Measurements from ENCODE around the gene MUS81.

MUS81 gene

DNA sequence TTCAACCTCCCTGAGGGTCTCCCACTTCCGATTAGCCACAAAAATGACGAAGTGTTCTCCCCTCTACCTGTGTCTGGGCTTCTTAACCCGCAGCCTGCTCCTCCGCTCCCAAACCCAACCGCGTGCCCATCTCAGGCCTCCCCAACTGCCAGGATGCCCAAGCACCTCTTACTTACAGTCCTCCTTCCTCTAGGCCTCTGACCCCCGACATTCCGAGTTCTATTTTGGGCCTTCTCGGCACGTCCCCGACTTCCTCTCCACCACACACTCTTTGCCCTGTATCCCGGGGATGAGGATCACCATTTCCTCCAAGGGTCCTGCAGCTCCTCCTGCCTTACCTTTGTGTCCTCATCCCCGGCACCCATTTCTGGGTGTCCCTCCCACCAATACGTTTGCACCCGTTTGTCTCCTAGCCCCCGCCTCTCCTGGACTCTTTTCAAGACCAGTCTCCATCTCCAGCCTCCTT is 388 bp upstream of the MUS81 start:
- DNase-seq (ENCODE audit: extremely low read depth in 1 of 2, low read depth in 1 of 2) = no peak

DNA sequence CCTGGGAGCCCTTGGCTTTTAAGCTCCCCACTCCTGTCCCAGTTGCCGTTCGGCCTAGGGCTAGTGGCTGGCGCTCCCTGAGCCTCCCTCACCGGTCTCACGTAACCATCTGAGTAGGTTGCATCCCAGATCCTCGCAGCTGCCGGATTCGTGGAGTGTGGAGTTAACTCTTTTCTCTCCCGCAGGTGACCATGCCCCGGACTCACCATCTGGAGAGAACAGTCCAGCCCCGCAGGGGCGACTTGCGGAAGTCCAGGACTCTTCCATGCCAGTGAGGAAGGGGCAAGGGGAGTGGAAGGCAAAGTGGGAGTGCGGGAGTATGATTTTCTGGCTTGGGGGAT is 902 bp downstream of the MUS81 start:
- no peak for DNase-seq (ENCODE audit: extremely low read depth in 1 of 2, low read depth in 1 of 2)

DNA sequence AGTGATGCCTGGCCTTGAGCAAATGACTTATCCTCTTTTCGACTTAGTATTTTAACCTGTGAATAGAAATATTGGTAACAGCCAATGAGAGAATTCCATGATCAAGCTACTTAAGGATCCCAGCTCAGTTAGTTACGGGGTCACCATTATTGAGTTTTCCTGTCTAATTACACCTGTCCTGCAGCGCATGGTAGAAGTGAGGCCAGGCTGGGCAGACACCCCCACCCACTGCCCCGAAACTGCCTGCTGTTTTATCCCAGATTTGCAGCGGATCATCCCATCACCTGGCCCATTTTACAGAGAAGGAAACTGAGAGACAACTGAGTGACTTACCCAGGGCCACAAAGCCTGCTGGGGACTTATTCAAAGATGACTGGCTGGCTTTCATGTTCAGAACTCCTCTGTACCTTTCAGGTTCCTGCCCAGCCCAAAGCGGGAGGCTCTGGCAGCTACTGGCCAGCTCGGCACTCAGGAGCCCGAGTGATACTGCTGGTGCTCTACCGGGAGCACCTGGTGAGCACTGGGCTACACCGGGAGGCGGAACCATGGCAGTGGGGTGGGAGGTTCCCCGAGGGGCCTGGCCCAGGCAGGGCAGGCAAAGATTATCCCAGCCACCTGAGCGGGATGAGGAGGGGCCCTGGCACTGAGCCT is 1.4 kb downstream of the MUS81 start:
- no peak for DNase-seq (ENCODE audit: extremely low read depth in 1 of 2, low read depth in 1 of 2)

DNA sequence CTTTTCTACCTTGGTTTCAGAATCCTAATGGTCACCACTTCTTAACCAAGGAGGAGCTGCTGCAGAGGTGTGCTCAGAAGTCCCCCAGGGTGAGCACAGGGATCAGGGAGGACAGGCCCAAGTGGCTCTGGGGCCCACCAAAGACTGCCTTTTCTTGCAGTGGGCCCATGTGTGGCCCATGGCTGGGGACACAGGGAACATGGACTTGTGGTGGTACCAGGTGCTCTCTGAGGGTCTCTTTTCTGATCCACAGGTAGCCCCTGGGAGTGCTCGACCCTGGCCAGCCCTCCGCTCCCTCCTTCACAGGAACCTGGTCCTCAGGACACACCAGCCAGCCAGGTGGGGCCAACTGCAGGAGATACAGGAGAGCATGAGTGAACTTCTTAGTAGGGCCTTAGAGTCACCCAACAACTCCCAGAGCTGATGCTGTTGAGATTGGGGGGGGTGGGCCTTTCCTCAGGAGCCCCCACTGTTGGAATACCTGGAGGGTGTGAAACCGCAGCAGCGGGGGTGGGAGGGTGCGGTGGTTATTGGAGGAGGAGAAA is 2.0 kb downstream of the MUS81 start:
- no peak for DNase-seq (ENCODE audit: extremely low read depth in 1 of 2, low read depth in 1 of 2)

DNA sequence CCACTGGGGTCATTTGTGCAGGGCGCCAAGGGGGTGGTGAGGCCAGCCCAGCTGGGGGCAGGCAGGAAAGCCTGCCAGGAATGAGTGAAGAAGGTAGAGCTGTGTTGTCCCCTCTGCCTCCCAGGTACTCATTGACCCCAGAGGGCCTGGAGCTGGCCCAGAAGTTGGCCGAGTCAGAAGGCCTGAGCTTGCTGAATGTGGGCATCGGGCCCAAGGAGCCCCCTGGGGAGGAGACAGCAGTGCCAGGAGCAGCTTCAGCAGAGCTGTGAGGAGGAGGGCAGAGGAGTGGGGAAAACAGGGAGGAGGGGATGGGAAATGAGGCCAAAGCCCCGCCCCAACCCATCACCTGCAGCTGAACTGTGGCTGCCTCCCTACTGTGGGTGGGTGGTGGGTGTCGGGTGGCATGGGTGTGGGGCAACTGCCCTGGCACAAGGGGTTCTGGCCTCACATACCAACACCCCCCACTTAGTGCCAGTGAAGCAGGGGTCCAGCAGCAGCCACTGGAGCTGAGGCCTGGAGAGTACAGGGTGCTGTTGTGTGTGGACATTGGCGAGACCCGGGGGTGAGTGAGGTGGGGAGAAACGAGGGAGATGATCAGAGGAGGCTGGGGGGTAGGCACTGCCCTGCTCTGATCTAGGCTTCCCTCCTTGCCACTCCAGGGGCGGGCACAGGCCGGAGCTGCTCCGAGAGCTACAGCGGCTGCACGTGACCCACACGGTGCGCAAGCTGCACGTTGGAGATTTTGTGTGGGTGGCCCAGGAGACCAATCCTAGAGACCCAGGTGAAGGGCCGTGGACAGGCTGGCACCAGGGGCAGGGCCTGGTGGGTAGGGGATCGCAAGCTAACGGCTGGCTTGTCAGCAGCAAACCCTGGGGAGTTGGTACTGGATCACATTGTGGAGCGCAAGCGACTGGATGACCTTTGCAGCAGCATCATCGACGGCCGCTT is 3.0 kb downstream of the MUS81 start:
- no peak for DNase-seq (ENCODE audit: extremely low read depth in 1 of 2, low read depth in 1 of 2)

DNA sequence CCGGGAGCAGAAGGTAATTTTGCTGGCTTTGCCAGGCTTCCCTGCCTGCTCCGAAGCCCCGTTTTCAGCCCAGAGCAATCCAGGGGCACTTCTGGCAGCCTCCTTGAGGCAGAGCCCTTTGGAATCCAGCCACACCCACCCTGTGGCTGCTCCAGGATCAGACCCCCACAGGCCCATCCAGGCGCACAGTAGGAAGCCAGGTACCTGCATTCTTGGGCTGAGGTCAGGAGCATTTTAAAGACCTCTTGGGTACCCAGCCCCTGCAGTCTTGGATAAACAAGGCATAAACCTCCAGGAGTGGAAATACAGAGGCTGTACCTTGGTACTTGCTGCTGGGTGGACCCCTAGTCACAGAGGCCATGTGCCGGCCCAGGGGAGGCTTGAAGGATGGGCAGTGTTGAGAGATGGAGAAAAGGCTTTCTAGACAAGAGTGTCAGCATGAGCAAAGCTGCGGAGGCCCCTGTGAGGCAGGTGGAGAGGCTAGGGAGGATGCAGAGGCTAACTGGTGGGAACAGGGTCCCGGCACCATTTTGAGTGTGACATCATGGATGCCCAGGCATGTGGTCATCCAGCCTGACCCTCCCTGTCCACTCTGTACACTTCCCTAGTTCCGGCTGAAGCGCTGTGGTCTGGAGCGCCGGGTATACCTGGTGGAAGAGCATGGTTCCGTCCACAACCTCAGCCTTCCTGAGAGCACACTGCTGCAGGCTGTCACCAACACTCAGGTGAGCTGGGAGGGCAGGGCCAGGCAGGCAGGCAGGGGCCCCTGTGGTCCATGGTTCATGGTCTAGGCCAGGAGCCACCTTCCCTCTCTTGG is 3.9 kb downstream of the MUS81 start:
- no peak for DNase-seq (ENCODE audit: extremely low read depth in 1 of 2, low read depth in 1 of 2)

DNA sequence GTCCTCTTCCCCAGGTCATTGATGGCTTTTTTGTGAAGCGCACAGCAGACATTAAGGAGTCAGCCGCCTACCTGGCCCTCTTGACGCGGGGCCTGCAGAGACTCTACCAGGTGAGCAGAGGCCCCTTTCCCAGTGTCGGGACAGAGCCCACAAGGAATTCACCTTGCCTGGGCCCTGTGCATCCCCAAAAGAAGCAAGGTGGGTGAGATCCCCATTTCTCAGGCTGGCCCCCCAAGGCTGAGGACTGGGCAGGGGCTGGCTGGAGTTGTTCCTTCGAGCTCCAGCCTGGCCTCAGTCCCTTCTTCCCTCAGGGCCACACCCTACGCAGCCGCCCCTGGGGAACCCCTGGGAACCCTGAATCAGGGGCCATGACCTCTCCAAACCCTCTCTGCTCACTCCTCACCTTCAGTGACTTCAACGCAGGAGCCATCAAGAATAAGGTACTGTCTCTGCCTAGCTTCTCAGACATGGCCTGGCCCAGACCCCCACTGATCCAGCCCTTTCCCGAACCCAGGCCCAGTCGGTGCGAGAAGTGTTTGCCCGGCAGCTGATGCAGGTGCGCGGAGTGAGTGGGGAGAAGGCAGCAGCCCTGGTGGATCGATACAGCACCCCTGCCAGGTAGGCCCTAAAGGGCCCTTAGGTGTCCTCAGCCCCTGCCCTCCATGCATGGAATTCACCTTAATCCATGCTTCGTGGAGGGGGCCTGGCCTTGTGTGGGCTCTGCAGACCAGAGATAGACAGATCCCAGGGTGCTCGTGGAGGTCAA is 4.7 kb downstream of the MUS81 start:
- DNase-seq (ENCODE audit: extremely low read depth in 1 of 2, low read depth in 1 of 2) = no peak

DNA sequence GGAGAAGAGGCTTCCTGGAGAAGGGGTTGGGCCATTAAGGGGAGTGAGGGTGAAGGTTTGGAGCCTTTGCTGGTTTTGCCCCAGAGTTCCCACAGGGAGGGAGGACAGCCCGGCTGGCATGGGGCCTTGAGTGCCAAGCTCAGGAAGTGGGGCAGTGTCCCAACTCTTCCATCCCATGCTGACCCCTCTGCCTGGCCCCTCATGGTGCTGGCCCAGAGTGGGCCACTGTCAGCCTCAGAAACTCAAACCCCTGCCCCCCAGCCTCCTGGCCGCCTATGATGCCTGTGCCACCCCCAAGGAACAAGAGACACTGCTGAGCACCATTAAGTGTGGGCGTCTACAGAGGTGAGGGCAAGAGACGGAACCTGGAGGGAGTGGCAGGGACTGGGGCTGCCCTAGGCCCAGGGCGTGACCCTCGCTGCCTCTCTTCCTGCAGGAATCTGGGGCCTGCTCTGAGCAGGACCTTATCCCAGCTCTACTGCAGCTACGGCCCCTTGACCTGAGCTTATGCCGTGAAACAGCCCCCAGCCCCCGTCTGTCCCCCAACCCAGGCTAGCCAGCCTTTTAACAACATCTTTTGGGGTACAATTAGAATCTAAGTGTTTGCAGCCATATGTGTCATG is 5.4 kb downstream of the MUS81 start:
- no peak for DNase-seq (ENCODE audit: extremely low read depth in 1 of 2, low read depth in 1 of 2)

DNA sequence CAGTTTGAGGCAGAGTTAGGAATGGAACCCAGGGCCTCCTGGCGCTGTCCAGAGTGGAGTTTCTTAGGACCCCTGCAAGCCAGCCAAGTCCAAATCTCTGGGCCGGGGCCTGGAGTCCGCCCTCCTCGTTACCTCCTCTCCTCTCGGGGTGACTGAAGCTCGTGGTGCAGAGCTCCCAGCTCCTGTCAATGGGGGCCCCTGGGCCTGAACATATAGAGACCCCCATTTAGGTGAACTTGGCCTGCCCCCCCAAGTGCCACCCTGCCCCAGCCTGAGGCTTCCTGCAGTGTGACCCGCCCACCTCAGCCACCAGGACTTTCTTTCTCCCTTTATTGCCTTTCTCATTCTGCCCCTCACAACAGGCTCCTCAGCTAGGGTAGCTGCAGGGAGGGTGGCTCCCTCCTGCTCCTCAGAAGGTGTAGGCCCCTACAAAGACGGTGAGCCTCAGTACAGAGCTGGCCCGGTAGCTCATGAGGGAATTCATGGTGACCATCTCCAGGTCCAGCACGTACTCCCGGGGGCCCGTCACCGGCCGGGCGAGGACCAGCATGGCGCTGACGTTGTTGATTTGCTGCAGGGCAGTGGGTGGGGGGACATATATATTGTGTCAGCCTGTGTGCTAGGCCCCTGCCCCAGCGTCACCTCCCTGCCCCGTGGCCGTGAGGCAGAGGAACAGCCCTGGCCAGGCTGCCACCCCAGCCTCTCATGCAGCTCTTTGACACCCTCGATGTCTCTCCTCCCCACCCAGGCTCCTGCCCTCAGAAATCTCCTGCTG is 6.5 kb downstream of the MUS81 start:
- DNase-seq (ENCODE audit: extremely low read depth in 1 of 2, low read depth in 1 of 2) = no peak

DNA sequence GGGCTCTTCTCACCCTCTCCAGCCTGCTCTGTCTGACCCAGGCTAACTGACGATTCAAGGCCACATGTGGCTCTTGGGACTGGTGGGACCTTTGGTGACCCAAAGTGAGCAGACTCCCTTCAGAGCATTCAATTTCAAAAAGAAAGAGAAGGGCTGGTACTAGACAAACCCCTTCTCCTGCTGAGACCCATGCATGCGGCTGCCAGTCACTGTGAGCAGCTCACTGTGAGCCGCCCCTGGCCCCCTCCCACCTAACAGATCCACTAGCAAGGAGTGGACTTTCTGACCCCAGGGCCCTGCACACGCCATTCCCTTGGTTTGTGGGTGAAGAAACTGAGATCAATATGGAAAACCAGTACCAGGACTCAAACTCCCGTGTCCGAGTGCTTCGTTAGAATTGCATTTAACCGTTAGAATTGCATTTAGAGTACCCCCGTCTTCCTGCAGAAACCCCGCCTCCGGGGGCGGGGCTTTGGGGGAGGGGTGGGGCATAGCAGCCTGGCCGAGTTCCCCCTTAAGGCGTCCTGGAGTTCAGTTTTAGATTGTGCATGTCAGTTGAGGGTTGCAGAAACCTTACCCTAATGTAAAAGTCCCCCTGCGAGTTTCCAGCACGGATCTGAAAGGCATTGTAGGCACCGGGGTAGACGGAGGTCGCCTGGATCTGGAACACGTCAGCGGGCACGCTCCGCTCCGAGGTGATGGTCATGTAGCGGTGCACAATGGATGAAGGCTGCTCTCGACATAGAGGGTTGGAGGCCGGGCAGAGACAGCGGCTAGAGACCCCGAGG is 7.2 kb downstream of the MUS81 start:
- DNase-seq (ENCODE audit: extremely low read depth in 1 of 2, low read depth in 1 of 2) = no peak

DNA sequence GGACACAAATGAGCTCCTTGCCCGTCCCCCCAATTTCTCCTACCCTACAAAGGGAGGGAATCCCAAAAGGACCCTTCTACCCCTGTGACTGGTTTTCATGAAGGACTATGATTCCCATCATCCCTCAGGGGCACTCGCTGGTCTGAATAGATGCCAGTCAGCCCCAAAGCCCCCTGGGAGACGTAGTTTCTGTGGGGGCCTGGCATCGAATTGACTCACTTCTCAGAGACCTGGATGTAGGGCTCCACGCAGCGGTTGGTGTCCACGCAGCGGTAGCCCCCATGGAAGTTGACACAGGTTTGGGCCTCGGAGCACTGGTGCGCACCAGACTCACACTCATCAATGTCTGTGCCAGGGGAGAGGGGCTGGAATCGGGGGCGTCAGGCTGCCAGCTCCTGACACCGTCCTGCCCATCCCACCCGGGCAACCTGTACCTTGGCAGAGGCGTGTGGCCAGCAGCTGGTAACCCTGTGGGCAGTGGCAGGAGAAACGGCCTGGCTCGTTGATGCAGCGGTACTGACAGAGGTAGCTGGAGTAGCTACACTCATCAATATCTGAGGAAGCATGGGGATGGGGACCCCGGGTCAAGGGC is 7.9 kb downstream of the MUS81 start:
- DNase-seq (ENCODE audit: extremely low read depth in 1 of 2, low read depth in 1 of 2) = no peak

DNA sequence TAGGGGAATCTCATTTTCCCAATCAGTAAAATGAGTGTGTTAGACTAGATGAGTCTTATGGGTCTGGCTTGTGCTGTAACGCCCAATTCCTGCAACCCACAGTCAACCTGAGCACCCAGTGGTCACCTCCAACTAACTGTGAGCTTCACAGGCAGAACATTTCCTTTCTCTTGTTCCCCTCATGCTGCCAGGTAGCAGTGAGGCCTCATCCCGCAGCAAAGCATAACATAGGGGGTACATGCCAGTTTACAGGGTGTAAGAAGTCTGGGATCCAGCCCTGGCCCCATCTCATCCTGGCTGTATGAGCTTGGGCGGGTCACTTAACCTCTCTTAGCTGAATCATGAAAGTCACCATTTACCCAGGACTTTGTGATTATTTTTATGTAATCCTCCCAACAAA is 8.7 kb downstream of the MUS81 start:
- DNase-seq (ENCODE audit: extremely low read depth in 1 of 2, low read depth in 1 of 2) = no peak

DNA sequence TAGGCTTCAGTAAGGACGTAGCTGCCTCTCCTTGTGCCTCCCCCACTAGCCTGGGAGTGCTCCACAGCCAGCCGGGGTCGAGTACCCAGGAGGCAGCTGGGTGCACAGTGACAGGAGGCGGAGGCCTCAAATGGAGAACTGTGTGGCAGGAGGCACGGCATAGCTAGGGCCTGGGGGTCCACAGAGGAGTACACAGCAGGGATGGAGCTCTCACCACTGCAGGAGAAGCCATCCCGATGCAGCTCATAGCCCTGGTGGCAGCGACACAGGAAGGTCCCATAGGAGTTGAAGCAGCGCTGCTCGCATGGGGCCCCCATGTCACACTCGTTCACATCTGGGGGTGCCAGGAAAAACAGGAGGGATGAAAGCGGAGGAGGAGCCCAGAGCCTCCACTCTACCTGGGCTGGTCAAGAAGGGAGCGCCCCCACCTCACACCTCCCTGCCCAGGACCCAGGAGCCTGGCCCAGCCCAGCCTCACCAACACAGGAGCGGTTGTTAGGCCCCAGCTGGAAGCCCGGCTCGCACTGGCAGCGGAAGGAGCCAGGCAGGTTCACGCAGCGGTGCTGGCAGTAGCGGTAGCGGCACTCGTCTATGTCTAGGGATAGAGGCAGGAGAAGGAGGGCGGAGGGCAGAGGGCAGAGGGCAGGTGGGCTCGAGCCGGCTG is 9.5 kb downstream of the MUS81 start:
- no peak for DNase-seq (ENCODE audit: extremely low read depth in 1 of 2, low read depth in 1 of 2)

DNA sequence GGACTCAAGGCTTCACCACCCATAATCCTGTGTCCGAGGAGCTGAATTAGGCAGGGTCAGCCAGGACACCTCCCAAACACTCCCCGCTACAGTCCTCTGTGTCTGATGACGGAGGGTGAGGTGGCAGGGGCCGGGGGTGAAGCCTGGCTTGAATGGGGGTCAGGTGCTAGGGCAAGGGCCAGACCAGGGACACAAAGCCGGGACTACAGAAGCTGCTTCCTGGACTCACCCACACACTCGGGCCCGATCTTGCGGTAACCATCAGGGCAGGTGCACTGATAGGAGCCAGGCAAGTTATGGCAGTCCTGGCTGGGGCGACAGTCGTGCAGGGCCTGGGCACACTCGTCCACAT is 10.1 kb downstream of the MUS81 start:
- no peak for DNase-seq (ENCODE audit: extremely low read depth in 1 of 2, low read depth in 1 of 2)

DNA sequence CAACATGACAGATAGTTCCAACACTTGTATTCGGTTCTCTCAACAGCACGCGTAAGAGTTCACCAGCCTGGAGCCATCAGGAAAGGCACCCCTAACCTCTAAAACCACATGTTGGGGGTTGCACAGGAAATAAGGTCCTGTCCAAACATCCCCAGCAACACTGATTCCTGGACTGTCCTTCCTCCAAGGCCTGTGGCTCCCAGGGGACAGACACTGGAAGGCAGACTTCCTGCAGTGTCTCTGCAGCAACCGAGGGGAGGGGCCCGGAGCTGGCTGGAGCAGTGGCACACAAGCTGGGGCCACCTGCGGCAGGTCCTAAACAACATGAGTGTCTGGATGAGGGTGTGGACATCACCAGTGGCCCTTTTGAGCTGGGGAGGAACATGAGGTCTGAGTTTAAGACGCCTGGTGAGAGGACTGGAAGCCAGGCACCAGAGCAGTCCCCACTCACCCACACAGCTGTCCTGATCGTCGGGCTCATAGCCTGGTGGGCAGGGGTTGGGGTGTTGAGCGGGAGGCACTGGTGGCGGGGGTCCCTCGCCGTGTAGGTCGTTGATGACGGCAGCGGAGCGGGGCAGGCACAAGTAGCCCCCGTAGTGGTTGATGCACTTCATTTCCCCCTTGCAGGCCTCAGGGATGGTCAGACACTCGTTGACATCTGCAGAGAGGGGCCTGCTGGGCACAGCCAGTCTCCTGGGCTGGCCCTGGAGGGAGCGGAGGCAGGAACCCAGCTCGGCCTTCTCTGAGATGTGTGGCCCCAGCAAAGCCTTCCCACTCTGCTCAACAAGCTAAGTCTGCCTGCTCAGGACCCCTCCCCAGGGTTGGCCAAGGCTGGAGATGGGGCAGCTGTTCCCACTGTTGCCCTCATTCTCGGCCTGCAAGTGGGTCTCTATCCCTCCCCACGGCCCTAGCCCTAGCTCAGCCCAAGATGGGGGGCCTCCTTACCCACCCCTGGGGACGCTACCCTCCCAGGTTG is 10.8 kb downstream of the MUS81 start:
- no peak for DNase-seq (ENCODE audit: extremely low read depth in 1 of 2, low read depth in 1 of 2)

DNA sequence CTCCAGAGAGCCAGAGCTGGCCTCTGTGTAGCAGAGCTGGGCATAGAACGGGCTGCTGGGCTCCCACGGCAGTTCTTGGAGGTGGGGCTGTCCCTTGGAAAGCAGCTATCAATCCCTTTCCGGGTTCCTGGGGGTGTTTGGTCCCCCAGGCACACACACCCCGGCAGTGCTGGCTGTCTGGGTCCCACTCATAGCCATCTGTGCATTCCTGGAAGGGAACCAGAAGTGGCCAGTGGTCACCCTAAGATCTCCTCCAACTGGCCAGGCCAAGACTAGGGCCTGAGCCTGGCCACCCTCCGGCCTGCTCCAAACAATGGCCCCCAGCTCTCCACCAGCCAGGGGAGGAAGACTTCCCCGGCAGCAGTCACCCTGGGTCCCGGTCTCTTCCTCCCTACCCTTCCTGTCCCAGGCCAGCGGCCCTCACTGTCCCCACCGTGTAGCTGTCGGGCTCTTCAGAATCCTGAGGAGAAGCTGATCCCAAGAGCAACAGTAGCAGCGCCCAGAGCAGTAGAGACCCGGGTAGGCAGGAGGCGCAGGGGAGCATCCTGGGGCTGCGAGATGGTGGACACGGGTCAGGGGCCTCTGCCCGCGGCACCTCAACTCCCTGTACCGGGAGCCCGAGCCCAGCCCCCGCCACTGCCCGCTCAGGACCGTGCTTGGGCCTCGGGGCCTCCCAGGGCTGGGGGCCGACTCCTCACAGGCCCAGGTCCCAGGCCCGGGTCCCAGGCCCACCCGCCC is 11.7 kb downstream of the MUS81 start:
- DNase-seq (ENCODE audit: extremely low read depth in 1 of 2, low read depth in 1 of 2) = no peak
